NCI-H345 treated with DMSO at 0.1 percent for 48 hours (cell line): ENCODE measurements around the gene SIK3.

Experiments used
- DNase-seq: peaks from one replicate; lab custom pipeline; 2025; ENCODE audit not compliant: unreplicated experiment; lab: John Stamatoyannopoulos, UW

SIK3 gene

DNA sequence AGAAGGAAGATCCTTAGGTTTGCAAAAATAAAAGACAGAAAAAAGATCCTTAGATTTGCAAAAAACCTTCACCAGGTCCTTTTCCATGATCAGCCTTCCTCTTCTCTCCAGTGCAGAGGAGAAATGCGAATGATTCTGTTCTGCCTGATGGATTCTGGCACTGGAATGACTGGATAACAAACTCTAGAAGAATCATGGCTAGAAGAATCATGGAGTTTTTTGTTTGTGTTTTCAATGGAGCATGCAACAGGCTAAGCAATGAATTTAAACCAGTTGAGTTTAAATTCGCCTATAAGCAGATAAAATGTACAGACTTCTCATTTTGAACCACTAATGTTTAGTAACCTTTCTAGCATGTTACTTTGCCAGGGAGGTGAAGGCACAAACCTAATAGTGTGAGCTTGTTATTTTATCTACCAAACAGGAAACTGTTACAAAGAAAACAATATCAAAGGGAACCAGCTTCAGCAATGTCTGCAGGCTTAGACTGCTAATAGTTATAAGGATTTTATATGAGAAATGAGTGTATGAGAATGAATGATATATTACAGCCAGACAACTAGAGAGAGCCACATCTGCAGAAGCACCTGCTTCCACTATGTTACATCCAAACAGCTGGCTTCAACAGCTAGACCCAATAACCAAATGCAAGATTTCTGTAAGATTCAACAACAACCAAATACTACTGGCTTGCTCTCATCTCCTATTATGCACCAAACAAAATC, 196.1 kb downstream of the SIK3 start:
- no peak for DNase-seq

DNA sequence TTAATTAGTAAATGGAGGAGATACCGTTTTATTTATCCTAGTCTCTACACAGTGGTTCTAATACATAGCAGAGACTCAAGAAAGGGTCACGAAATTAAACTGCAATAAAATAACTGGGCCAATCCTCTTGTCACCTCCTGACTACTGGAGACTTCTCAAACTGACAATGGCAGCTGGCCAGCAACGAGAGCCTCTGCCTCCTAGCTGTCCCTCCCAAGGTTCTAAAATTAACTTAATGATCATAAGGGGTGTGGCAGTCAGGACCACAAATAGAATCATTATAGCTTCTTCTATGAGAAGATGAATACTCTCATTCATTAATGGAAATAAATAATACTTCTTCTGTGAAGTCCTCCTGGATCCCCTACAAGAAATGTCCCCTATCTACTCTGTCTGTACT, 197.0 kb downstream of the SIK3 start:
- no peak for DNase-seq

- no peak for DNase-seq
Observed at GRCh38 chr11:116896211-116896610, 202.0 kb downstream of the SIK3 start.

GRCh38 chr11:116895048-116895757, 203.0 kb downstream of the SIK3 start:
- no peak for DNase-seq

DNA sequence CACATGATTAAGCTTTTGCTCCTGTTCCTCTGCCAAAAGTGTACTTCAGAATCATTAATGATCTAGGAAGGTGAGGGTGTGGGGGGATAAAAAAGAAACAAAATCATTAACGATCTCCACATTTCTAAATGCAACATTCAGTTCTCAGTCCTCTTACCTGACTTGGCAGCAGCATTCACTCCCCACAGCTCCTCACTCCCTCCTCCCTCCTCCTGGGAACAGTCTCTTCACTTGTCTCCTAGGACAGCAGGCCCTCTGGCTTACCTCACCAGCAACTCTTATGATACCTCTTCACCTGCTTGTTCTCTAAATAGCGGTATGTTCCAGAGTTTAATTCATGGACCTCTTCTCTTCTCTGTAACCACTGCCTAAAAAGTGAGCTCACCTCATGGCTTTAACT, 204.3 kb downstream of the SIK3 start:
- DNase-seq, result no peak

GRCh38 chr11:116893437-116893836, 204.8 kb downstream of the SIK3 start:
- no peak for DNase-seq

DNA sequence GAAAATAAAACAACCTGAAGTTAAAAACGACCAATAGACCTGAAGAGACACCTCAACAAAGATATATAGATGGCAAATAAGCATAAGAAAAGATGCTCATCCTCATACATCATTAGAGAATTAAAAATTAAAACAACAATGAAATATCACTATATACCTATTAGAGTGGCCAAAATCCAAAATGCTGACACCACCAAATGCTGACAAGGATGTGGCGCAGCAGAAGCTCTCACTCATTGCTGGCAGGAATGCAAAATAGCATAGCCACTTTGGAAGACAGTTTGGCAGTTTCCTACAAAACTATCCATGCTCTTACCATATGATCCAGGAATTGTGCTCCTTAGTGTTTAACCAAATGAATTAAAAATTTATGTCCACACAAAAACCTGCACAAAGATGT, 205.9 kb downstream of the SIK3 start:
- no peak for DNase-seq

DNA sequence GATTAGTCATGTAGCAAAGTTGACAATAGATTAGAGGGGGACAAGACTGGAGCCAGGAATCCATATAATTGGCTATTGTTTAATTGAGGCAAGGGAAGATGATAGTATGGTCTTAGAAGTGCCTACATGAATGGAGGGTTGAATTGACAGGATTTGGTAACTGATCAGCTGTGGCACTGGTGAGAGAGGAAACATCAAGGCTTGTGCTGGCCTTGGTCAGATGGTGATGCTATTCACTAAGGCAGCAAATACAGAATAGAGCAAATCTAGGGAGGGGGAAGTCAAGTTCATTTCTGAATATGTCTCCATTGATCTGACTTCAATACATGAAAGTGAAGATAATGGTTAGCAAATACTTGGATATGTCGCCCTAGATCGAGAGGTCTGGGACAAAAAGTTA, 206.5 kb downstream of the SIK3 start:
- DNase-seq, result no peak

GRCh38 chr11:116890607-116891006, 207.6 kb downstream of the SIK3 start:
- DNase-seq, result no peak

- DNase-seq, result no peak
Observed at GRCh38 chr11:116890193-116890592, 208.0 kb downstream of the SIK3 start.

DNA sequence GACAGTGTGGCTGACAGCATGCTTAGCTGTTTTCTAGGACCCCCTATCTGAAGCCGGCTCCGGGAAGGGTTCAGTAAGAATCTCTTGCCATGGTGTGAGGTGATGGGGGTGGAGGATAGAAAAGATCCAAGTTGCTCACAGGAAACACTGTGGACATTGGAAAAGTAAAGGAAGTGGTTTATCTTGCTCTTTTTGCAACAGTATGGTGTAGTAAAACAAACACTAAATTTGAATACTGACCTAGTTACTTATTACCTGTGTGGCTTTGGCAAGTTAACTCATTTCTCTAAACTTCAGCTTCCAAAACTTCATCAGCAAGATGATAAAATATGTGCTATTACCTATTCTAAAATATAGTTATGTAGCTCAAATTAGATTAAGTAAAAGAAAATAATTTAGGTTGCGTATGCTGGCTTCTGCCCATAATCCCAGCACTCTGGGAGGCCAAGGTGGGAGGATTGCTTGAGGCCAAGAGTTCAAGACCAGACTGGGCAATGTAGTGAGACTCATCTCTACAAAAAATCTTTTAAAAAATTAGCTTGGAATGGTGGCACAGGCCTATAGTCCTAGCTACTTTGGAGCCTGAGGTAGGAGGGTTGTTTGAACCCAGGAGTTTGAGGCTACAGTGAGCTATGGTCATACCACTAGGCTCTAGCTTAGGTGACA, 209.2 kb downstream of the SIK3 start:
- no peak for DNase-seq

GRCh38 chr11:116888024-116888423, 210.2 kb downstream of the SIK3 start:
- DNase-seq, result no peak

GRCh38 chr11:116885951-116886655, 212.1 kb downstream of the SIK3 start:
- DNase-seq, result no peak

GRCh38 chr11:116882386-116882785, 215.8 kb downstream of the SIK3 start:
- no peak for DNase-seq

GRCh38 chr11:116881143-116881542, 217.1 kb downstream of the SIK3 start:
- no peak for DNase-seq

GRCh38 chr11:116879800-116880625, 218.2 kb downstream of the SIK3 start:
- DNase-seq, result peak; percentile 30

DNA sequence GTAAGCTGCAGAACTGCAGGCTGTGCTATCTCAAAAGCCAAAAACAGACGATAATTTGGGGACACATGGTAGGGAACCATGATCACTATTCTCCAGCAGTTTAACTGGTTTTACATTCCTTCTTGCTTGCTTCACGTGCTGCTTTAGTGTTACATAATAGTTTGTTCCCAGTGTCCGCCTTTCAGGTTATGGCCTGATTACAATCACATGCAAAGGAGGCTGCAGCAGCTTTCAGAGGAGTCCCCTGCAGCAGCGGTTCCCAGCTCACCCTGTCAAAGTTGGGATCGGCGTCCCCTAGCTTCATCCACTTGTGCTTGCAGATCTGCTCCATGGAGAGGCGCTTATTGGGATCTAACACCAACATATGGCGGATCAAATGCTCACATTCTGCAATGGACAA, 221.6 kb downstream of the SIK3 start:
- DNase-seq, result no peak

DNA sequence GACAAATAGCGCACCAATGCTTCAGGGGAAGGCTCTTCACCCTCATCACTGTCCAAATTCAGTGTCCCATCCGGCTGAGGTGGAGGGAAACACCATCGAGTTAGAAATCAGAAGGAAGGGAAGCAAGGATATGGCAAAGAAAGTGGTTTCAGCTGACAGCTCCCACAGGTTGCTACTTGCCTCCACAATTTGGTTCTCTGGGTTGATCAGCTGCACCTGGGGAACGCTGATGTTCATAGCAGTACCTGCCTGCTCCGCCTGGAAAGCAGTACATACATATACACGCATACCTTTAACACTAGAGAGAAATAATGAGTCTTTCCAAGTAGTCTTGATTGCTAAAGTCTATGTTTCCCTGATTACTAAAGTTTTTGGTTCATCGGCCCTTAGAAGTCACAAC, 223.0 kb downstream of the SIK3 start:
- no peak for DNase-seq

DNA sequence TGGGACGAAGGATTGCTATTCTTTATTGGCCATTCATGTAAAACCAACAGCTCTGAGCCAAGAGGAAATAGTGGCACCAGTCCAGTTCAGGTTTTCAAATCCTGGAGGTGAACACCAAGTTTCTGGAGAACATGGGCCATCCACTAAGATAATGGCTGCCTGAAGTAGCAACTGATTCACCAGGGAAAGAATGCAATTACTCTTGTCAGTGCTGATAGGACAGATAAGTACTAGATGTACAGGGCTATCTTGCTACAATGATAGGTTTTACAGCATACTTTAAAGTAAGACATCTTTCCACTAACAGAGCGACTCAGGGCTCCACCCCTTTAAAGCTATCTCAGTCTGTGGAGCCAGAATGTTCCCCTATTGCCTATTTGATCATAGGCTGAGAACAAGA, 224.0 kb downstream of the SIK3 start:
- DNase-seq, result no peak

DNA sequence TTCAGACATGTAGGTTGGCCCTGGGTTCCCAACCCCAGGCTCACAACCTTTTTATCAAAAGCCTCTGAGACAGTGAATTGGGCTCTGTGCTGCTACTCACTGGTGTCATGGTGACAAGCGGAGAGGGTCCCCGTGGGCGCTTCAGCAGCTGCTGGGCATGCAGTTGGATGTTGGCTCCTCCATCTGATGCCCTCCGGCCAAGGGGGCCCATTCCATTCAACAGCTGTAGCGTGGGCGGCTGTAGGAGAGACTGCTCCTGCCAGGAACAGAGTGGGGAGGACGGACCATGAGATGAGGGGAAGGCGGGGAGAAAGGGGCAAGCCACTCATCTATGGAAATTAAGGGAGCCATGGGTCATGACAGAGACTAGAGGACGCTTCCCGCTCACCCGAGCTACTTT, 224.8 kb downstream of the SIK3 start:
- DNase-seq, result no peak

GRCh38 chr11:116871248-116871647, 227.0 kb downstream of the SIK3 start:
- DNase-seq, result no peak
